ENCODE data around the gene SETBP1.

Gene SETBP1

GRCh38 chr18:45054636-45055035 is 373.9 kb downstream of the SETBP1 start:
- DNase-seq = no peak

- DNase-seq = no peak
Observed at GRCh38 chr18:45055811-45056210, 375.1 kb downstream of the SETBP1 start.

GRCh38 chr18:45056926-45057325 is 376.2 kb downstream of the SETBP1 start:
- no peak for DNase-seq

GRCh38 chr18:45057955-45058600 is 377.4 kb downstream of the SETBP1 start:
- DNase-seq = no peak

GRCh38 chr18:45059695-45060094 is 379.0 kb downstream of the SETBP1 start:
- no peak for DNase-seq

GRCh38 chr18:45060102-45060501 is 379.4 kb downstream of the SETBP1 start:
- DNase-seq = no peak

GRCh38 chr18:45061359-45061758 is 380.7 kb downstream of the SETBP1 start:
- DNase-seq = no peak

- no peak for DNase-seq
Observed at GRCh38 chr18:45063246-45064038, 382.8 kb downstream of the SETBP1 start.

- DNase-seq = no peak
Observed at GRCh38 chr18:45066210-45066609, 385.5 kb downstream of the SETBP1 start.

- no peak for DNase-seq
Observed at GRCh38 chr18:45066886-45067285, 386.2 kb downstream of the SETBP1 start.

- DNase-seq = no peak
Observed at GRCh38 chr18:45068400-45069094, 387.9 kb downstream of the SETBP1 start.

GRCh38 chr18:45069546-45069945 is 388.9 kb downstream of the SETBP1 start:
- DNase-seq = no peak

GRCh38 chr18:45071956-45072355 is 391.3 kb downstream of the SETBP1 start:
- no peak for DNase-seq

GRCh38 chr18:45073556-45073955 is 392.9 kb downstream of the SETBP1 start:
- DNase-seq = no peak

- no peak for DNase-seq
Observed at GRCh38 chr18:45081566-45082181, 401.0 kb downstream of the SETBP1 start.

GRCh38 chr18:45083226-45083855 is 402.7 kb downstream of the SETBP1 start:
- no peak for DNase-seq

- DNase-seq = no peak
Observed at GRCh38 chr18:45084206-45084605, 403.5 kb downstream of the SETBP1 start.

- no peak for DNase-seq
Observed at GRCh38 chr18:45085916-45086624, 405.4 kb downstream of the SETBP1 start.

GRCh38 chr18:45086777-45087176 is 406.1 kb downstream of the SETBP1 start:
- no peak for DNase-seq

GRCh38 chr18:45090526-45091140 is 409.9 kb downstream of the SETBP1 start:
- no peak for DNase-seq

- no peak for DNase-seq
Observed at GRCh38 chr18:45100321-45101105, 419.8 kb downstream of the SETBP1 start.
